ENCODE data around the gene ZNF587. TPM values are rescaled to one million over a fixed set of nuclear protein-coding genes. Genes with fewer than 3 reads are reported as not detected.
"Not testable (repeated sequence)": the region's sequence is repeated elsewhere in the genome, so short reads cannot be mapped to it uniquely, and the experiment has no call there.

The ZNF587 gene
- polyA plus RNA-seq, 3 donors from 2014 or later = 1.9 to 8.1 TPM; not detected in 1

DNA sequence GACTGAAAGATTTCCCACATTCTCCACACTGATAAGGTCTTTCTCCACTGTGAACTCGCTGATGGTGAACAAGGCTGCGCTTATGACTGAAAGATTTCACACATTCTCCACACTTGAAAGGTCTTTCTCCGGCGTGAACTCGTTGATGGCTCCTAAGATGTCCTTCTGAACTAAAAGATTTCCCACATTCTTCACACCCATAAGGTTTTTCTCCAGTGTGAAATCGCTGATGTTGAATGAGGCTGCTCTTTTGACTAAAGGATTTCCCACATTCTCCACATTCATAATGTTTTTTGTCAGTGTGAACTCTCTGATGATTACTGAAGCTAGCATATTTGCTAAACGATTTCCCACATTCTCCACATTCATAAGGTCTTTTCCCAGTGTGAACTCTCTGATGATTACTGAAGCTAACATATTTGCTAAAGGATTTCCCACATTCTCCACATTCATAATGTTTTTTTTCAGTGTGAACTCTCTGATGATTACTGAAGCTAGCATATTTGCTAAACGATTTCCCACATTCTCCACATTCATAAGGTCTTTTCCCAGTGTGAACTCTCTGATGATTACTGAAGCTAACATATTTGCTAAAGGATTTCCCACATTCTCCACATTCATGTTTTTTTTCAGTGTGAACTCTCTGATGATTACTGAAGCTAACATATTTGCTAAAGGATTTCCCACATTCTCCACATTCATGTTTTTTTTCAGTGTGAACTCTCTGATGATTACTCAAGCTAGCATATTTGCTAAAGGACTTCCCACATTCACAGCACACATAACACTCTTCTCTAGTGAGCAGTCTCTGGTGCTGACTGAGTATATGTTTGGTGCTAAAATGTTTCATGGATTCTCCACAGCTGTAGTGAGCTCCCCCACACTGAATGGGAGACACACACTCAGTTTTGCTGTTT, 24.5 kb downstream of the ZNF587 start:
- DNase-seq; H3K4me3 Mint-ChIP-seq; H3K27me3 Mint-ChIP-seq (ENCODE audit: low read depth in 3 of 3); H3K4me1 Mint-ChIP-seq: not testable (repeated sequence)
- peak overlapping the region in 1 of 6 donors; percentile 17 for H3K27ac Mint-ChIP-seq
- H3K9me3 Mint-ChIP-seq = peaks cover 41 to 86% (median 75%) of the 10 kb centered on the region in 6 donors
- peaks cover 42 to 68% (median 53%) of the 10 kb centered on the region in 3 donors for H3K36me3 Mint-ChIP-seq

DNA sequence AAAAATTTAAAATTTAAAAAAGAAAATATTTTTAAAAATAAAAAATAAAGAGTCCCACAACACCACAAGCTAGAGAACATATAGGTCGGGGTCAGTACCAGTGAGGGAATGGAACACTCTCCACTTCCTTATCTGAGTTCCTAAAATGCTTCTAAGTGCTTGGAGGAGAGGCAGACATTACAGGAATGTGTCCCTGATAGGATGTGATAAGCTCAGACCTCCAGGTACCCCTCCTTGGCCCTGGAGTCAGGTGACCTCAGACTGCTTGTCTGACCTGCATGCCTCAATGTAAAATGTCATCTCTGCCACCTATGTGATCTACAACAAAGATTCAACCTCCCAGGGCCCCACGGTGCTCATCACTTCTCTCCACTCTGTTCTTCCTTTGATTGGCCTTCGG, 36.4 kb downstream of the ZNF587 start:
- Mint-ChIP-seq H3K4me1 (peaks cover 28 to 49% of the 10 kb centered on the region in 2 donors), H3K9me3 (peaks cover 0 to 52% (median 6%) of the 10 kb centered on the region in 6 donors), H3K27ac (no peak overlapping the region), H3K27me3 (ENCODE audit: low read depth in 3 of 3) (peaks cover 0 to 5% (median 0%) of the 10 kb centered on the region in 3 donors), H3K4me3 (peak overlapping the region in 3 of 5 donors; percentile 18 to 21 (median 20)), H3K36me3 (peaks cover 26 to 43% (median 27%) of the 10 kb centered on the region in 3 donors)
- DNase-seq = no peak

DNA sequence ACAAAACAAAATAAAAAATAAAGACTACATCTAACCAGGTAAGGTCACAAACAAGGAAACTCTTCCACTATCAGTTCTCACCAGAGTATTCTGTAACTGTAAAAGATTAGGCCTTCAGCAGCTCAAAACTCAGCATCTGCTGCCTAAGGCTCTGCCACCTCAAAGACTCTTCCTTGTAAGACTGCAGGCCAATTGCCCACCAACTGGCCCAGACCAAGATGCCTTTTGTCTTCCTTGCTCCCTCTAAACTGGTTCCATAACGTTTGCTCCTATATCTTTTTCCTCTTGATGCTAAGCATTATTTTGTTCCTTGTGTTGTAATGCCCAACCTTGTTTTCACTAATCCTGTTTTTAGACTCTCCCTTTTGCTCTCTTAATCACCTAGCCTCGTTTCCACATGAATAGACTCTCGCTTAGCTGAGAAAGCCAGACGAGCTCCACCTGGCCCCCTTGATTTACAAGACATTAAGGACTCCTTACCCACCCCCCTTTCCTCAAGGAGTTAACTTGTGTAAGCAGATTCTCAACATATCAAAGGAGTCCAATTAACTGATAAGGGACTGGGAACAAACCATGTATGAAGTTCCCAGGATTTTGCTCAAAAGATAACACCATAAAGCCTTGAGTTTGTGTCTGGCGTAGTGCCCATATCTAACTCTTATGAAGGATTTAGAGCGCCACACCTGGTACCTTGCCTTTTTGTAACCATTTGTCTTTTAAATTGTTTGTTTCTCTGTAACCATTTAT, 37.7 kb downstream of the ZNF587 start:
- Mint-ChIP-seq H3K4me1 (peaks cover 28 to 49% of the 10 kb centered on the region in 2 donors), H3K9me3 (peaks cover 0 to 52% (median 8%) of the 10 kb centered on the region in 6 donors), H3K36me3 (peaks cover 26 to 43% (median 32%) of the 10 kb centered on the region in 3 donors), H3K27ac (peak overlapping the region in 3 of 6 donors; percentile 1 to 87 (median 86)), H3K27me3 (ENCODE audit: low read depth in 3 of 3) (peaks cover 0 to 7% (median 0%) of the 10 kb centered on the region in 3 donors), H3K4me3 (peak overlapping the region; percentile 84 to 92 (median 89))
- no peak for DNase-seq

DNA sequence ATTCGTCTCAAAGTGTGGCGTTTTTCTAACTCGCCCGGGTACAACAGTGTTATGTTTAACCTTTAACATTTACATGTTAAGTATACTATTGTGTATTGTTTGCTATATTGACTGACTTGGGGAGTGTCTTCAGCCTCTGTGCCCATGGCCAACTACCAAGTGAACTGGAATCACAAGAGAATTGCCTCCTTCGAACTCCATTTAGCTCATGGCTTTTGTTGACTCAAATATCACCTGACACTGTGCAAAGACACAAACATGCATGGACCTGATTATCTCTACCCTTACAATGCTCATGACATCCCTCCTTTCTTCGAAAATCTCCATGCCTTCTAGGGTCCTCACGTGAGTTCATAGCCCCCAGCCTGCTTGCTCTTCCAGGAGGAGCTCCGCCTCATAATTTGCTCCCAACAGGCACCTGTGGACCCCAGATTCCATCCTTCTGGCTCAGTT, 38.5 kb downstream of the ZNF587 start:
- Mint-ChIP-seq H3K36me3 (peaks cover 21 to 38% (median 28%) of the 10 kb centered on the region in 3 donors), H3K27ac (peak overlapping the region; percentile 60 to 88 (median 80)), H3K9me3 (peaks cover 0 to 47% (median 8%) of the 10 kb centered on the region in 6 donors), H3K27me3 (ENCODE audit: low read depth in 3 of 3) (peaks cover 0 to 7% (median 0%) of the 10 kb centered on the region in 3 donors), H3K4me3 (peak overlapping the region; percentile 84 to 92 (median 89)), H3K4me1 (peaks cover 28 to 44% of the 10 kb centered on the region in 2 donors)
- no peak for DNase-seq

DNA sequence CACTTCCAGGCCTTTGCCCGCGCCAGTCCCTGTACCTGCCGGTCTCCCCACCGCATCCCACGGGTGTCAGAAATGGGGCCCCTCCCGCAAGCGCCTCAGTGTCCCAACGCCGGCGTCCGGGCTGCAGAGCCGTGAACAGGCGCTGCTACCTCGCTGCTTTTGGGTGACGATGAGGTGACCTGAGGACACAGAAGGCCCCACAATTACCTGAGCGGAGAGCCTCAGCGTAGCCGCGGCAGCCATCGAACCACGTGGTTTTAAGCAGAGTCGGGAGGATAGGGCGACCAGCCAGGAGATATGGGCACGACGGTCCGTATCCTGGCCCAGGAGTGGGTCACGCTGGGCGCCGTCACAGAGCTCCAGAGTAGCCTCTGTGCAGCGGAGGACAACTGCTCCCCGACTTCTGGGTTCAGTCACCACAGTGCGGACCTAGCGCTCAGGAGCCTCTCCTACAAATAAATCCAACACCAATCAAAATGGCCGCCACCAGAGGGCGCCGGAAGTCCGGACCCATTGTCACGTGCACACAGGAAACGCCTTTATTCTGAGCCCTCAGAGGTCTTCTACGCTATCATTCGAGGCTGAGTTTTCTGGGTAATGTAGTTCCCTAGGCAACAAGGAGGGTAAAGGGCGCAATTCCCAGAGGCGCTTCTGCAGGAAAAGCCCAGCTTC, 39.0 kb downstream of the ZNF587 start, which contains the start of gene ZNF814:
Gene ZNF814 (minus strand): TSS at position 478 of the 672 bp plus-strand sequence. CDS start 235 bp downstream, at position 243.
- peak; percentile 75 to 83 (median 82) for DNase-seq
- Mint-ChIP-seq H3K9me3 (peaks cover 0 to 42% (median 8%) of the 10 kb centered on the region in 6 donors), H3K4me3 (peak within 1 kb of the TSS; percentile 84 to 92 (median 89)), H3K27ac (peak within 1 kb of the TSS; percentile 60 to 88 (median 80)), H3K36me3 (peaks cover 21 to 38% (median 28%) of the 10 kb centered on the region in 3 donors), H3K27me3 (ENCODE audit: low read depth in 3 of 3) (peaks cover 0 to 7% (median 0%) of the 10 kb centered on the region in 3 donors), H3K4me1 (peaks cover 28 to 44% of the 10 kb centered on the region in 2 donors)

DNA sequence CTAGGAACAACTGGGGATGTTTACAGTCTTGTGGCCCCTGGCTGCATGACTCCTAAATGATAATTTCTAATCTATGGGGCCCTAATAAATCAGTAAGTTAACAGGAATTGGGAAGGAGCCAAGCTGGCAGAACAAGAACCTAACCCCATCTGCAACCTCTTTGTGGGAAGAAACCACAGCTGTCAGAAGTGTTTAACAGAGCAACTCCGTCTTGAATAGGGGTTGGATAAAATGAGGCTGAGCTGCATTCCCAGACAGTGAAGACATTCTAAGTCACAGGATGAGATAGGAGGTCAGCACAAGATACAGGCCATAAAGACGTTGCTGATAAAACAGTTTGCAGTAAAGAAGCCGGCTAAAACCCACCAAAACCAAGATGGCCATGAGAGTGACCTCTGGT, 41.0 kb downstream of the ZNF587 start:
- not testable (repeated sequence) for H3K4me3 Mint-ChIP-seq; DNase-seq; H3K27me3 Mint-ChIP-seq (ENCODE audit: low read depth in 3 of 3); H3K27ac Mint-ChIP-seq
- peaks cover 0 to 33% (median 8%) of the 10 kb centered on the region in 6 donors for H3K9me3 Mint-ChIP-seq
- H3K36me3 Mint-ChIP-seq = peaks cover 10 to 26% (median 16%) of the 10 kb centered on the region in 3 donors
- H3K4me1 Mint-ChIP-seq = peaks cover 26 to 31% of the 10 kb centered on the region in 2 donors

DNA sequence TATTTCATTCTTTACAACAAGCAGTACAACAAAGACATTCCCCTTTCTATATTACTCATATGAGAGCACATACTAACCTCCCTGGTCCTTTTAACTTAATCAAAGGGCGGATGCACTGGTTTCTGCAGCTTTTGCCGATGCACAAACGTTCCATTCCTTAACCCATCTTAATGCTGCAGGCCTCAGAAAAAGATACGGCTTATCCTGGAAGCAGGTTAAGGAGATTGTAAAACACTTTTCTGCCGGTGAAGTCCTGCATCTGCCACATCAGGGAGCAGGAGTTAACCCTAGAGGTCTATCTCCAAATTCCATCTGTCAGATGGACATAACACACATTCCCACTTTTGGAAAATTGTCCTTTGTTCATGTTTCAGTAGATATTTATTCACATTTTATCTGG, 50.7 kb downstream of the ZNF587 start:
- Mint-ChIP-seq H3K4me3 (no peak overlapping the region), H3K27ac (no peak overlapping the region), H3K9me3 (peaks cover 0 to 35% (median 2%) of the 10 kb centered on the region in 6 donors), H3K4me1 (peaks cover 4 to 9% of the 10 kb centered on the region in 2 donors), H3K27me3 (ENCODE audit: low read depth in 3 of 3) (no peaks in the 10 kb centered on the region), H3K36me3 (peaks cover 0 to 8% (median 7%) of the 10 kb centered on the region in 3 donors)
- DNase-seq = no peak

DNA sequence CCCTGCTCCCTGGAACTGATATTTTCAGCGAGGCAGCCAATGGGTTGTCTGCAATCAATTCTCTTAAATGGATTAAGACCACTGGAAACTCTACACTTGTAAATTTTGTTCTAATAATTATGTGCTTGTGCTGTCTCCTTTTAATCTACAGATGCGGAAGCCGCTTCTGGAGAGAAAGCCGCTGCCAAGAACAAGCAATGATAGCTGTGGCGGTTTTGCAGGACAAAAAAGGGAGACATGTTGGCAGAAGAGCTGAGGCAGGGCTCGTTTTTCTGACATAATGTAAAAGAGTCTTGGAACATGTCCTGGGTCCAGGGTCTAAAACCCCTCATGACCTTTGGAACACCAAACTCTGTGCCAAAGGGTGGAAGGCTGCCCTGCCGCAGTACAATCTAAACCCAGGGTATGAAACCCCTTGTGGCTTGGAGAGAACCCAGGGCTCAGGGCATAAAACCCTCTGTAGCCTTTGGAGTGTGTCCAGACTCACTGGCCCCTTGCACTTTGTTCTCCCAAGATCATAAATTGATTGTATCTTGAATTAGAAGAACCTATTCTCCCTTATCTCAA, 54.0 kb downstream of the ZNF587 start:
- DNase-seq = no peak
- peaks cover 15 to 23% (median 15%) of the 10 kb centered on the region in 3 donors for H3K36me3 Mint-ChIP-seq
- no peaks in the 10 kb centered on the region for H3K27me3 Mint-ChIP-seq (ENCODE audit: low read depth in 3 of 3)
- H3K9me3 Mint-ChIP-seq = peaks cover 0 to 53% (median 1%) of the 10 kb centered on the region in 6 donors
- H3K4me1 Mint-ChIP-seq = peaks cover 4 to 9% of the 10 kb centered on the region in 2 donors
- no peak overlapping the region for H3K27ac Mint-ChIP-seq
- H3K4me3 Mint-ChIP-seq = no peak overlapping the region

DNA sequence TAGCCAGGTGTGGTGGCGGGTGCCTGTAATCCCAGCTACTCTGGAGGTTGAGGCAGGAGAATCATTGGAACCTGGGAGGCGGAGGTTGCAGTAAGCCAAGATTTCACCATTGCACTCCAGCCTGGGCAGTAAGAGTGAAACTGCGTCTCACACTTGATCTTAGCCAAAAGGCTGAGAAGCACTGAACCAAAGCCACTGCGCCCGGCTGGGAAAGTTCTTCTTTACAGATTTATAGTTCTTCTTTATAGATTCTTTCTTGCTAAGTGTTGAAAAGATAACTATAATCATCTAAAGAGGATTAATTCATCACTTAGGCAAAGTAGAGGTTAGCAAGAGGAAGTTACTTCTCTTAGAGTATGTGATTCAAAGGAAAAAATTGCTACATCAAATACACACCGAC, 55.6 kb downstream of the ZNF587 start:
- DNase-seq = no peak
- Mint-ChIP-seq H3K27me3 (ENCODE audit: low read depth in 3 of 3) (no peaks in the 10 kb centered on the region), H3K4me3 (no peak overlapping the region), H3K27ac (peak overlapping the region in 1 of 6 donors; percentile 29), H3K4me1 (peaks cover 4 to 9% of the 10 kb centered on the region in 2 donors), H3K9me3 (peaks cover 0 to 51% (median 1%) of the 10 kb centered on the region in 6 donors), H3K36me3 (peaks cover 13 to 33% (median 22%) of the 10 kb centered on the region in 3 donors)

DNA sequence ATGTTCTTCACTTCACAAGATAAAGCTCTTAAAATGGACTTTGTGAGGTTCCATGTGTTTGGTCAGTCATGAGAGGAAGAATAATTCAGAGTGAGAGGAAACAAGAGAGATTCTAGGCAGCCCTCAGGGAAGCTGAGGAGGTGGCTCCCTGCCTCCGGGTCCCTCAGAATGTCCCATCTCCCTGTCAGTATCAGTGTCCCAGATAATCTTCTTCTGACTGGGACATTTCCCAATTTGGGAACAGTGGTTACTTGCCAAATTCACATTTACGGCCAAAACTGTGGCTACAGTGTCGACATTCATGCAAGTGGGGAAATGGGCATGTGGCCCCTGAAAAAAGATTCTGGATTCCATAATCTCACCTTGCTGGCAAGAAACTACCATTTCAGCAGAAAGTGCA, 57.7 kb downstream of the ZNF587 start:
- Mint-ChIP-seq H3K27me3 (ENCODE audit: low read depth in 3 of 3) (no peaks in the 10 kb centered on the region), H3K9me3 (peaks cover 0 to 58% (median 9%) of the 10 kb centered on the region in 6 donors), H3K27ac (no peak overlapping the region), H3K4me3 (no peak overlapping the region), H3K36me3 (peaks cover 29 to 54% (median 41%) of the 10 kb centered on the region in 3 donors), H3K4me1 (peaks cover 10 to 22% of the 10 kb centered on the region in 2 donors)
- no peak for DNase-seq

DNA sequence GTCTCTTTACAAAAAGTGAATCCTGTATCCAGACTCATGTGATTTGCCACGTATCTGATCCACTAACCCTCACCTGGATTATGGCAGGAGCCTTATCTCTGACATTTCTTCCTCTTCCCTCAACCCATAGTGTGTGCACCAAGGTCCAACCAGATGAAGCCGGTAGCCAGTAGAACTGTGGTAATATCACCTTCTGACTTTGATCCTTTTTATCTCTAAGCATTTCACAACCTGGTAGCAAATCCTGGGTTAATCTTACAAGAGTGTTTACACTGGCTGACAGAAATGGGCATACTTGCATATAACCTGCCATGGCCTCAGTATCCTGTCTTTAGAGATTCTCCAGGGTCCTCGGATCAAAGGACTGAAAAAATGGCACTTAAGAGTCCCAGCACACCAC, 64.9 kb downstream of the ZNF587 start:
- Mint-ChIP-seq H3K9me3 (peaks cover 0 to 44% (median 10%) of the 10 kb centered on the region in 6 donors), H3K36me3 (peaks cover 33 to 48% (median 45%) of the 10 kb centered on the region in 3 donors), H3K4me1 (peaks cover 44 to 58% of the 10 kb centered on the region in 2 donors), H3K27ac (peak overlapping the region; percentile 14 to 97 (median 95)), H3K4me3 (peak overlapping the region; percentile 39 to 99 (median 97)), H3K27me3 (ENCODE audit: low read depth in 3 of 3) (peaks cover 0 to 12% (median 5%) of the 10 kb centered on the region in 3 donors)
- DNase-seq = no peak
